ENCODE results near the gene DYSF. TPM values are rescaled to one million over a fixed set of nuclear protein-coding genes. Genes with fewer than 3 reads are reported as not detected.

The DYSF gene
- total RNA-seq, 2 donors from 2014 or later: 1.4 to 3.1 TPM

DNA sequence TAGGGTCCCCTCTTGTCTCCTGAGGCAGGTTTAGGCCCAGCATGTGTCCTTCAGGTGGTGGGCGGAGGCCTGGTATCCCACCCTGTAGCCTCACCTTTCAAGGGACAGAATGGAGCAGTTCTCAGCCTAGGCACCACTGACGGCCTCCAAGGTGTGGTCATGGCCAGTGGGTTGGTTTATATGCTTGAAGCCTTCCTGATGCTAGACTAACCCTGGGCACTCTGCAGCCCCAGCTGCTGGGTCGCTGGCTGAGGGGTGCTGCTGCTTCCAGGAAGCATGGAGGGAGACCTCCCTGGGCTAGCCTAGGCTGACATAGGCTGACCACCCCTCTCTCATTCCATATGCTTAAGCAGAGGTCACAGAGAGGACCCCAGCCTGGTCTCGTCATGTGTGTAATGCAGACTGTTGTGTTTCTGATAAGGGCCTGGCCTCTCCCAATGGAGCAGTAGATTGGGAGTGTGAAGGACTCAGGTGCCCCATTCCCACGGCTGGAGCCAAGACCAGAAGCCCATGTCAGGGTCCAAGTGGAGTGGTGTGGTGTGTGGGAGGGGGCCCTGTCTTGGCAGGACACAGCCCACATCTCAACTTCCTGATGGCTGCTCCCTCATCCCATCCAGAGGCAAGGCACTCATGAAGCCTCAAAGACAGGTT lies 206.6 kb downstream of the DYSF start:
- H3K4me3 ChIP-seq (ENCODE audit: low read length): no peak overlapping the region
- 80 to 84% methylated on average over 2 to 5 of the region's 5 CpGs for WGBS, 2 experiments (ENCODE audit: insufficient coverage in 1 of 2, insufficient read length in 1 of 2)

DNA sequence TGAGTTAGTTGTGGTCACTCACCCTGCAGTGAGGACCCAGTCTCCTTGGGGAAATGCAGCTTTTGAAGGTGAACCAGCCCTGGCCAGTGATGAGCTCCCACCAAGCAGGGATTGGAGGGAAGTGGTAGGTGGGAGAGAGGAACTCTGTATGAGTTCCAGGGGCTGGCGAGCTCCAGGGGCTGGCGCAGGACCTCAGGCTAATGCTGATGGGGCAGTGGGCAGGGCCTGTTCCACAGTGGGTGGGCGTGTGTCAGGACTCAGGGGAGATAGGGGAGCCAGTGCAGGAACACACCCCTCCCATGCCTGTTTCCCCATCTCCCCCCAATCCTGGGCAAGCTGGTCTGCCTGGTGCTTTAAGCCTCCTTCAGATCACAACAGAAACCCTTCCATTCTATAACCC lies 208.4 kb downstream of the DYSF start:
- no peak overlapping the region for H3K27ac Mint-ChIP-seq
- DNase-seq: peak; percentile 27

More for the DNA sequence above, 206.6 kb downstream of the DYSF start:
- peak; percentile 17 for DNase-seq
- peaks cover 5% of the 10 kb centered on the region for H3K36me3 Mint-ChIP-seq (ENCODE audit: low read depth)
- H3K27me3 ChIP-seq (ENCODE audit: control insufficient read depth, insufficient read depth, low read length, poor library complexity, severe bottlenecking): no peaks in the 10 kb centered on the region
- no peaks in the 10 kb centered on the region for H3K36me3 ChIP-seq (ENCODE audit: control insufficient read depth, insufficient read depth, low read length)
- H3K4me3 Mint-ChIP-seq: no peak overlapping the region
- no peaks in the 10 kb centered on the region for H3K27me3 Mint-ChIP-seq (ENCODE audit: insufficient read depth)
- H3K27ac Mint-ChIP-seq: no peak overlapping the region
- H3K9me3 ChIP-seq (ENCODE audit: control insufficient read depth, low read length): peaks cover 11% of the 10 kb centered on the region
- H3K27ac ChIP-seq (ENCODE audit: low read depth, low read length): no peak overlapping the region
- TF ChIP-seq, protein P1, sequence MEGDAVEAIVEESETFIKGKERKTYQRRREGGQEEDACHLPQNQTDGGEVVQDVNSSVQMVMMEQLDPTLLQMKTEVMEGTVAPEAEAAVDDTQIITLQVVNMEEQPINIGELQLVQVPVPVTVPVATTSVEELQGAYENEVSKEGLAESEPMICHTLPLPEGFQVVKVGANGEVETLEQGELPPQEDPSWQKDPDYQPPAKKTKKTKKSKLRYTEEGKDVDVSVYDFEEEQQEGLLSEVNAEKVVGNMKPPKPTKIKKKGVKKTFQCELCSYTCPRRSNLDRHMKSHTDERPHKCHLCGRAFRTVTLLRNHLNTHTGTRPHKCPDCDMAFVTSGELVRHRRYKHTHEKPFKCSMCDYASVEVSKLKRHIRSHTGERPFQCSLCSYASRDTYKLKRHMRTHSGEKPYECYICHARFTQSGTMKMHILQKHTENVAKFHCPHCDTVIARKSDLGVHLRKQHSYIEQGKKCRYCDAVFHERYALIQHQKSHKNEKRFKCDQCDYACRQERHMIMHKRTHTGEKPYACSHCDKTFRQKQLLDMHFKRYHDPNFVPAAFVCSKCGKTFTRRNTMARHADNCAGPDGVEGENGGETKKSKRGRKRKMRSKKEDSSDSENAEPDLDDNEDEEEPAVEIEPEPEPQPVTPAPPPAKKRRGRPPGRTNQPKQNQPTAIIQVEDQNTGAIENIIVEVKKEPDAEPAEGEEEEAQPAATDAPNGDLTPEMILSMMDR (conservative IDR thresholded peaks at IDR 0.05): no peak
- H3K9me3 Mint-ChIP-seq: peaks cover 24% of the 10 kb centered on the region
- no peak overlapping the region for H3K9ac ChIP-seq (ENCODE audit: extremely low read depth, low read length, poor library complexity, severe bottlenecking)
- H3K4me1 ChIP-seq (ENCODE audit: control insufficient read depth, insufficient read depth, low read length): no peaks in the 10 kb centered on the region
- no peaks in the 10 kb centered on the region for H3K4me1 Mint-ChIP-seq

DNA sequence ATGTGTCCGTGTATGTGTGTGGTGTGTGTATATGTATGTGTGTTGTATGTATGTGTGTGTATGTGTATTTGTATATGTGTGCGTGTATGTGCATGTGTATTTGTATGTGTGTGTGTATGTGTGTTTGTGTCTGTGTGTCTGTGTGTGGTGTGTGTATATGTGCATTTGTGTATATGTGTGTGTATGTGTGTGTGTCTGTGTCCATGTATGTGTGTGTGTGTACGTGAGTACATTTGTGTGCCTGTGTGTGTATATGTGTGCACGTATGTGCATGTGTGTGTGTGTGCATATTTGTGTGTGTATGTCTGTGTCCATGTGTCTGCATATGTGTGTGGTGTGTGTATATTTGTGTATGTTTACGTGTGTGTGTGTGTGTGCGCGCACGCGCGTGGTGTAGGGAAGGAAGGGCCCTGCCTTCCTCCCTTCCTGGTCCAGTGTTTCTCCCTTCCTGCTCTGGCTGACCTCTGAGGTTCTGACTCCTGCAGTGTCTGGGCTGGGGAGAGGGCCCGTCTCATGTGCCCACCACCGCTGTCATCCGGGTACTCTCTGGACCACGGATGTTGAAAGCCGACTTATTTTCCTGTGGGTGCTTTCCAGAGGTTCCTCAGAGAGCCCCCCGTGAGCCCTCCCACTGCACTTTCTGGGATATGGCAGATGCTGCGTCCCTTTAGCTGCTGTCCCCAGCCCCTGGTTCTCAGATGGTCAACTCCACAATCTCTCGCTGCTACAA lies 209.5 kb downstream of the DYSF start:
- peaks cover 5% of the 10 kb centered on the region for H3K36me3 Mint-ChIP-seq (ENCODE audit: low read depth)
- H3K9ac ChIP-seq (ENCODE audit: extremely low read depth, low read length, poor library complexity, severe bottlenecking): no peak overlapping the region
- H3K9me3 ChIP-seq (ENCODE audit: control insufficient read depth, low read length): peaks cover 11% of the 10 kb centered on the region
- H3K4me1 ChIP-seq (ENCODE audit: control insufficient read depth, insufficient read depth, low read length): no peaks in the 10 kb centered on the region
- H3K4me3 ChIP-seq (ENCODE audit: low read length): no peak overlapping the region
- no peaks in the 10 kb centered on the region for H3K27me3 ChIP-seq (ENCODE audit: control insufficient read depth, insufficient read depth, low read length, poor library complexity, severe bottlenecking)
- H3K27ac Mint-ChIP-seq: no peak overlapping the region
- no peaks in the 10 kb centered on the region for H3K36me3 ChIP-seq (ENCODE audit: control insufficient read depth, insufficient read depth, low read length)
- 91 to 93% methylated on average over 13 to 18 of the region's 18 CpGs for WGBS, 2 experiments (ENCODE audit: insufficient coverage in 1 of 2, insufficient read length in 1 of 2)
- no peaks in the 10 kb centered on the region for H3K4me1 Mint-ChIP-seq
- no peak overlapping the region for H3K4me3 Mint-ChIP-seq
- H3K27me3 Mint-ChIP-seq (ENCODE audit: insufficient read depth): no peaks in the 10 kb centered on the region
- no peak overlapping the region for H3K27ac ChIP-seq (ENCODE audit: low read depth, low read length)
- DNase-seq: peak; percentile 26
- H3K9me3 Mint-ChIP-seq: peaks cover 15% of the 10 kb centered on the region
- TF ChIP-seq, protein P1 (conservative IDR thresholded peaks at IDR 0.05): no peak

More for the DNA sequence above, 208.4 kb downstream of the DYSF start:
- H3K4me1 Mint-ChIP-seq: no peaks in the 10 kb centered on the region
- no peak overlapping the region for H3K4me3 ChIP-seq (ENCODE audit: low read length)
- no peaks in the 10 kb centered on the region for H3K36me3 ChIP-seq (ENCODE audit: control insufficient read depth, insufficient read depth, low read length)
- H3K27me3 ChIP-seq (ENCODE audit: control insufficient read depth, insufficient read depth, low read length, poor library complexity, severe bottlenecking): no peaks in the 10 kb centered on the region
- peaks cover 5% of the 10 kb centered on the region for H3K36me3 Mint-ChIP-seq (ENCODE audit: low read depth)
- no peaks in the 10 kb centered on the region for H3K4me1 ChIP-seq (ENCODE audit: control insufficient read depth, insufficient read depth, low read length)
- H3K9me3 Mint-ChIP-seq: peaks cover 21% of the 10 kb centered on the region
- TF ChIP-seq, protein P1 (conservative IDR thresholded peaks at IDR 0.05): no peak
- no peak overlapping the region for H3K9ac ChIP-seq (ENCODE audit: extremely low read depth, low read length, poor library complexity, severe bottlenecking)
- 94% methylated on average over 3 of the region's 3 CpGs; no CpG with 5 or more reads in 1 of the 2 experiments for WGBS, 2 experiments (ENCODE audit: insufficient coverage in 1 of 2, insufficient read length in 1 of 2)
- no peak overlapping the region for H3K27ac ChIP-seq (ENCODE audit: low read depth, low read length)
- peaks cover 11% of the 10 kb centered on the region for H3K9me3 ChIP-seq (ENCODE audit: control insufficient read depth, low read length)
- no peaks in the 10 kb centered on the region for H3K27me3 Mint-ChIP-seq (ENCODE audit: insufficient read depth)
- no peak overlapping the region for H3K4me3 Mint-ChIP-seq

Measured in endodermal cell (in vitro differentiated cells).